Measurements from ENCODE around the gene S1PR4. TPM values are rescaled to one million over a fixed set of nuclear protein-coding genes. Genes with fewer than 3 reads are reported as not detected.

The S1PR4 gene
- total RNA-seq, 4 donors from 2014 or later: 0.66 to 4.7 (median 2.4) TPM

DNA sequence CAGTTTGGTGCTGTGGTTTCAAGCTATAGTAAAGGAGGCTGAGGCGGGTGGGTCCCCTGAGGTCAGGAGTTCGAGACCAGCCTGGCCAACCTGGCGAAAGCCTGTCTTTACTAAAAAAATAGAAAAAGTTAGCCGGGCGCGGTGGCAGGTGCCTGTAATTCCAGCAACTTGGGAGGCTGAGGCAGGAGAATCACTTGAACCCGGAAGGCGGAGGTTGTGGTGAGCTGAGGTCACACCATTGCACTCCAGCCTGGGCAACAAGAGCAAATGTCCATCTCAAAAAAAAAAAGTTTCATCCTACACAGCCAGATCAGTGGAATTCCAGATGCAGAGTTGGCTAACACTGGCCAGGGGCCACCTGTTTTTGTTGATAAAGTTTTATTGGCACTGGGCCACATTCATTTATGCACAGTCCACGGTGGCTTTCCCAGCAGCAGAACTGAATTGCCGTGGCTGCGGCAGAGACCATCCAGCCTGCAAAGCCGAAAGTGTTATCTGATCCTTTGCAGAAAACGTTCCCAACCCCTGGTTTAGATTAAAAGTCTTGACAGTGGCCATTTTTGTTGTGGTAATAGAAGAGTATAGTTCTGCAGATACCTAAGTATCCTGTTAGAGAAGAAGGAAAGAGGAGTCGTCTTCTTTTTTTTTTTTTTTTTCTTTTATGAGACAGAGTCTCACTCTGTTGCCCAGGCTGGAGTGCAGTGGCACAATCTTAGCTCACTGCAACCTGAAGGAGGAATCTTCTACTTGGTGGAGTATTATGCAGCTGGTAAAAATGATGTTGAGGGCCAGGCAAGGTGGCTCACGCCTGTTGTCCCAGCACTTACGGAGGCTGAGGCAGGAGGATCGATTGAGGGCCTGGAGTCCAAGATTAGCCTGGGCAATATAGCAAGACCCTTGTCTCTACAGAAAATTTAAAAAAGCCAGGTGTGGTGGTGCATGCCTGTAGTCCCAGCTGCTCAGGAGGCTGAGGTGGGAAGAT lies 15.8 kb downstream of the S1PR4 start:
- WGBS, 2 donors: 89 to 90% methylated on average over 17 of the region's 17 CpGs

GRCh38 chr19:3196064-3196932 lies 17.7 kb downstream of the S1PR4 start:
- WGBS, 2 donors: 88 to 94% methylated on average over 36 to 40 of the region's 42 CpGs
- no peaks in the 10 kb centered on the region for H3K4me1 ChIP-seq
- H3K27me3 ChIP-seq: no peaks in the 10 kb centered on the region
- no peaks in the 10 kb centered on the region for H3K9me3 ChIP-seq
- H3K36me3 ChIP-seq: peaks cover 0 to 82% (median 0%) of the 10 kb centered on the region in 3 donors
- no peak overlapping the region for H3K27ac ChIP-seq
- TF ChIP-seq POLR2A (IDR thresholded peaks at IDR 0.05): no peak
- TF ChIP-seq, protein P1, sequence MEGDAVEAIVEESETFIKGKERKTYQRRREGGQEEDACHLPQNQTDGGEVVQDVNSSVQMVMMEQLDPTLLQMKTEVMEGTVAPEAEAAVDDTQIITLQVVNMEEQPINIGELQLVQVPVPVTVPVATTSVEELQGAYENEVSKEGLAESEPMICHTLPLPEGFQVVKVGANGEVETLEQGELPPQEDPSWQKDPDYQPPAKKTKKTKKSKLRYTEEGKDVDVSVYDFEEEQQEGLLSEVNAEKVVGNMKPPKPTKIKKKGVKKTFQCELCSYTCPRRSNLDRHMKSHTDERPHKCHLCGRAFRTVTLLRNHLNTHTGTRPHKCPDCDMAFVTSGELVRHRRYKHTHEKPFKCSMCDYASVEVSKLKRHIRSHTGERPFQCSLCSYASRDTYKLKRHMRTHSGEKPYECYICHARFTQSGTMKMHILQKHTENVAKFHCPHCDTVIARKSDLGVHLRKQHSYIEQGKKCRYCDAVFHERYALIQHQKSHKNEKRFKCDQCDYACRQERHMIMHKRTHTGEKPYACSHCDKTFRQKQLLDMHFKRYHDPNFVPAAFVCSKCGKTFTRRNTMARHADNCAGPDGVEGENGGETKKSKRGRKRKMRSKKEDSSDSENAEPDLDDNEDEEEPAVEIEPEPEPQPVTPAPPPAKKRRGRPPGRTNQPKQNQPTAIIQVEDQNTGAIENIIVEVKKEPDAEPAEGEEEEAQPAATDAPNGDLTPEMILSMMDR (IDR thresholded peaks at IDR 0.05): no peak
- no peak for TF ChIP-seq EP300 (IDR thresholded peaks at IDR 0.05)
- no peak for DNase-seq (ENCODE audit: low spot score in 2 of 2)
- no peak overlapping the region for H3K4me3 ChIP-seq

More for the DNA sequence above, 15.8 kb downstream of the S1PR4 start:
- Histone ChIP-seq H3K27me3 (no peaks in the 10 kb centered on the region), H3K9me3 (no peaks in the 10 kb centered on the region), H3K4me3 (no peak overlapping the region), H3K4me1 (no peaks in the 10 kb centered on the region), H3K27ac (no peak overlapping the region), H3K36me3 (peaks cover 0 to 75% (median 0%) of the 10 kb centered on the region in 3 donors)
- no peak for DNase-seq (ENCODE audit: low spot score in 2 of 2)
- TF ChIP-seq, protein P1 (IDR thresholded peaks at IDR 0.05): no peak
- TF ChIP-seq EP300 (IDR thresholded peaks at IDR 0.05) (no peak), POLR2A (IDR thresholded peaks at IDR 0.05) (no peak)

GRCh38 chr19:3196933-3197205 lies 18.3 kb downstream of the S1PR4 start:
- Histone ChIP-seq H3K36me3 (peaks cover 0 to 86% (median 0%) of the 10 kb centered on the region in 3 donors), H3K4me3 (no peak overlapping the region), H3K4me1 (no peaks in the 10 kb centered on the region), H3K9me3 (no peaks in the 10 kb centered on the region), H3K27ac (no peak overlapping the region), H3K27me3 (no peaks in the 10 kb centered on the region)
- no peak for DNase-seq (ENCODE audit: low spot score in 2 of 2)
- TF ChIP-seq EP300 (IDR thresholded peaks at IDR 0.05) (no peak), POLR2A (IDR thresholded peaks at IDR 0.05) (no peak)
- TF ChIP-seq, protein P1 (IDR thresholded peaks at IDR 0.05): no peak
- 94 to 98% methylated on average over 11 to 14 of the region's 14 CpGs for WGBS, 2 donors

- no peaks in the 10 kb centered on the region for H3K4me1 ChIP-seq
- peaks cover 0 to 87% (median 0%) of the 10 kb centered on the region in 3 donors for H3K36me3 ChIP-seq
- H3K9me3 ChIP-seq: no peaks in the 10 kb centered on the region
- H3K27ac ChIP-seq: no peak overlapping the region
- TF ChIP-seq, protein P1 (IDR thresholded peaks at IDR 0.05): no peak
- TF ChIP-seq EP300 (IDR thresholded peaks at IDR 0.05) (no peak), POLR2A (IDR thresholded peaks at IDR 0.05) (no peak)
- DNase-seq (ENCODE audit: low spot score in 2 of 2): no peak
- no peak overlapping the region for H3K4me3 ChIP-seq
- WGBS, 2 donors: 89 to 94% methylated on average over 34 to 40 of the region's 43 CpGs
- no peaks in the 10 kb centered on the region for H3K27me3 ChIP-seq
Observed at GRCh38 chr19:3198901-3199700, 20.5 kb downstream of the S1PR4 start.

All from tibial nerve (tissue), 4 donors.